Measurements from ENCODE around the gene OTUB1. TPM values are rescaled to one million over a fixed set of nuclear protein-coding genes. Genes with fewer than 3 reads are reported as not detected.

The OTUB1 gene
- total and polyA plus RNA-seq, 9 of the 15 experiments (the other 6 are each of a cell fraction or from before 2014, with no cell fraction given), result 29.5 to 134 (median 66.1) TPM

GRCh38 chr11:64015510-64015909, 29.3 kb downstream of the OTUB1 start:
- no peaks in the 10 kb centered on the region for H3K36me3 ChIP-seq (ENCODE audit: control insufficient read depth, insufficient read depth, low read length)
- in situ Hi-C loops (cut with MboI), result no loop called here
- TF ChIP-seq NBN (IDR thresholded peaks at IDR 0.05; ENCODE audit: low read depth), result no peak
- no peak for TF ChIP-seq TEAD1 (CRISPR knock-in tag; IDR thresholded peaks at IDR 0.05)
- TF ChIP-seq C11orf30 (IDR thresholded peaks at IDR 0.05; ENCODE audit: low read depth), result no peak
- TF ChIP-seq TRIM28 (IDR thresholded peaks at IDR 0.05), result no peak
- TF ChIP-seq PHB (CRISPR knock-in tag; IDR thresholded peaks at IDR 0.05), result no peak
- TF ChIP-seq EGR1 (conservative IDR thresholded peaks at IDR 0.05), result no peak
- no peak for TF ChIP-seq RBM17 (IDR thresholded peaks at IDR 0.05; ENCODE audit: borderline replicate concordance, low read depth, low read length)
- no peak for TF ChIP-seq LCOR (CRISPR knock-in tag; IDR thresholded peaks at IDR 0.05)
- no peak for TF ChIP-seq BRCA1 (IDR thresholded peaks at IDR 0.05)
- TF ChIP-seq BRCA1 (CRISPR knock-in tag; IDR thresholded peaks at IDR 0.05), result no peak
- no peak for TF ChIP-seq PYGO2 (tag; IDR thresholded peaks at IDR 0.05)
- no peak for TF ChIP-seq ZNF707 (CRISPR knock-in tag; conservative IDR thresholded peaks at IDR 0.05)
- no peak for TF ChIP-seq CLOCK (CRISPR knock-in tag; IDR thresholded peaks at IDR 0.05; ENCODE audit: borderline replicate concordance)
- no peak for TF ChIP-seq HDGF (IDR thresholded peaks at IDR 0.05)
- no peak for TF ChIP-seq ZFP1 (CRISPR knock-in tag; IDR thresholded peaks at IDR 0.05)
- no peak for TF ChIP-seq IRF2 (CRISPR knock-in tag; IDR thresholded peaks at IDR 0.05)
- TF ChIP-seq GTF2E2 (tag; IDR thresholded peaks at IDR 0.05), result no peak
- no peak for TF ChIP-seq ZFP91 (CRISPR knock-in tag; IDR thresholded peaks at IDR 0.05)
- no TSS peak for BruUV-seq (replicated peaks)
- no peaks in the 10 kb centered on the region; the same call in 1 of the 2 replicates for H3K9me3 ChIP-seq (replicated peaks; ENCODE audit: control insufficient read depth, insufficient read depth, low read depth, low read length)
- POLR2A ChIA-PET, result interaction anchor here (0.5 to 1.7 kb wide), 8 partner anchors 8 to 33 kb away, joined by 3 to 8 read pairs (median 4); no protein-coding TSS in a partner anchor
- no peak overlapping the region; a peak in 1 of 4 replicates for H3K9ac ChIP-seq (ENCODE audit: insufficient read depth in 1 of 2, low read depth in 2 of 2, low read length in 2 of 2)
- no peaks in the 10 kb centered on the region for H3K79me2 ChIP-seq (ENCODE audit: control insufficient read depth, insufficient read depth, low read length)
- no peak overlapping the region for H3K4me3 ChIP-seq
- H3K9me1 ChIP-seq (ENCODE audit: control insufficient read depth, insufficient read depth, low read length), result no peaks in the 10 kb centered on the region
- WGBS (ENCODE audit: insufficient coverage, low coverage, missing lambda C conversion rate), result 53% methylated on average over 13 of the region's 20 CpGs
- ATAC-seq (no peak), FAIRE-seq (no peak), DNase-seq (ENCODE audit: extremely low read depth in 1 of 4, low spot score in 3 of 4) (no peak)
- intact Hi-C loops (cut with micrococcal nuclease), result no loop called here
- CTCF ChIA-PET (ENCODE audit: low intra/inter-chr PET ratio), result no interaction called here
- H3K4me1 ChIP-seq (replicated peaks in 1 of 2; ENCODE audit: control insufficient read depth in 2 of 2, insufficient read depth in 2 of 2, low read length in 2 of 2), result peaks cover 0 to 44% of the 10 kb centered on the region in 2 experiments; a peak in 2 of 5 replicates
- H2AFZ ChIP-seq (ENCODE audit: low read depth, low read length), result no peak overlapping the region
- no peak overlapping the region for H3K27ac ChIP-seq (ENCODE audit: extremely low read depth, low read depth, low read length)
- peaks cover 0 to 3% of the 10 kb centered on the region in 2 experiments; a peak in 1 of 5 replicates for H3K27me3 ChIP-seq (ENCODE audit: control insufficient read depth in 2 of 2, insufficient read depth in 2 of 2, low read length in 2 of 2)
- peaks cover 47% of the 10 kb centered on the region for H4K20me1 ChIP-seq (replicated peaks; ENCODE audit: control insufficient read depth, insufficient read depth, low read length)
- no peak overlapping the region for H3K4me2 ChIP-seq (ENCODE audit: insufficient read depth, low read length)

Data from K562 (cell line).